Hindlimb muscle (tissue), 1 donor: ENCODE data around the gene PGBD5. TPM values are rescaled to one million over a fixed set of nuclear protein-coding genes. Genes with fewer than 3 reads are reported as not detected.

ENCODE experiments used
- DNase-seq: peaks from one replicate; pipeline ENCODE4 v3.0.0-alpha.2; 2013
- polyA plus RNA-seq: library from polyadenylated mRNA; unstranded; fragments of 120-200 nt; gene quantifications from one replicate; pipeline ENCODE4 v1.2.1, GENCODE V29; 2013; ENCODE audit not compliant: insufficient read length

Gene PGBD5
- polyA plus RNA-seq, 1 donor: 33.4 TPM

GRCh38 chr1:230394741-230395140 is 31.4 kb downstream of the PGBD5 start:
- DNase-seq: no peak

- no peak for DNase-seq
These were observed 32.0 kb downstream of the PGBD5 start for GRCh38 chr1:230394134-230394533.

GRCh38 chr1:230393722-230394121 is 32.4 kb downstream of the PGBD5 start:
- DNase-seq: no peak

- DNase-seq: no peak
These were observed 33.1 kb downstream of the PGBD5 start for GRCh38 chr1:230392920-230393521.

GRCh38 chr1:230392536-230392909 is 33.6 kb downstream of the PGBD5 start:
- DNase-seq: no peak

GRCh38 chr1:230391776-230392535 is 34.2 kb downstream of the PGBD5 start:
- DNase-seq: no peak

- DNase-seq: no peak
These were observed 35.8 kb downstream of the PGBD5 start for GRCh38 chr1:230390371-230390770.

- no peak for DNase-seq
These were observed 38.3 kb downstream of the PGBD5 start for GRCh38 chr1:230387876-230388275.

- no peak for DNase-seq
These were observed 38.8 kb downstream of the PGBD5 start for GRCh38 chr1:230387296-230387695.

- no peak for DNase-seq
These were observed 39.4 kb downstream of the PGBD5 start for GRCh38 chr1:230386637-230387262.

- DNase-seq: no peak
These were observed 40.2 kb downstream of the PGBD5 start for GRCh38 chr1:230385930-230386329.

GRCh38 chr1:230385158-230385450 is 41.0 kb downstream of the PGBD5 start:
- DNase-seq: no peak

GRCh38 chr1:230384380-230385157 is 41.6 kb downstream of the PGBD5 start:
- DNase-seq: no peak

- DNase-seq: no peak
These were observed 42.7 kb downstream of the PGBD5 start for GRCh38 chr1:230383425-230383824.

GRCh38 chr1:230382001-230382491 is 44.1 kb downstream of the PGBD5 start:
- no peak for DNase-seq

- no peak for DNase-seq
These were observed 44.5 kb downstream of the PGBD5 start for GRCh38 chr1:230381585-230381984.

- DNase-seq: no peak
These were observed 45.1 kb downstream of the PGBD5 start for GRCh38 chr1:230381049-230381467.

- no peak for DNase-seq
These were observed 46.2 kb downstream of the PGBD5 start for GRCh38 chr1:230379928-230380327.

- no peak for DNase-seq
These were observed 46.7 kb downstream of the PGBD5 start for GRCh38 chr1:230379462-230379861.

GRCh38 chr1:230377851-230378250 is 48.3 kb downstream of the PGBD5 start:
- no peak for DNase-seq

GRCh38 chr1:230377324-230377723 is 48.8 kb downstream of the PGBD5 start:
- DNase-seq: no peak

GRCh38 chr1:230376296-230376695 is 49.8 kb downstream of the PGBD5 start:
- DNase-seq: no peak

- DNase-seq: peak; percentile 8
These were observed 50.4 kb downstream of the PGBD5 start for GRCh38 chr1:230375780-230376179.
